HG03064 (cell line): ENCODE results near the gene PAX2.

Experiments
- ATAC-seq: cut with Tn5 transposase; IDR thresholded peaks from one replicate; pipeline ENCODE4 v1.9.1; 2021; ENCODE audit warnings: low read depth; ENCODE audit not compliant: unreplicated experiment

The PAX2 gene

GRCh38 chr10:100737355-100738054 lies 7.9 kb upstream of the PAX2 start:
- no peak for ATAC-seq

GRCh38 chr10:100738055-100738827 lies 7.1 kb upstream of the PAX2 start:
- no peak for ATAC-seq

GRCh38 chr10:100739517-100740368 lies 5.6 kb upstream of the PAX2 start:
- no peak for ATAC-seq

GRCh38 chr10:100740476-100741377 lies 4.7 kb upstream of the PAX2 start:
- ATAC-seq = no peak

GRCh38 chr10:100741378-100742075 lies 3.9 kb upstream of the PAX2 start:
- ATAC-seq = no peak

GRCh38 chr10:100742076-100742771 lies 3.2 kb upstream of the PAX2 start:
- ATAC-seq = no peak

GRCh38 chr10:100742936-100743335 lies 2.4 kb upstream of the PAX2 start:
- ATAC-seq = no peak

GRCh38 chr10:100743626-100744135 lies 1.7 kb upstream of the PAX2 start:
- ATAC-seq = no peak

- ATAC-seq = no peak
Observed at GRCh38 chr10:100744136-100744986, 1.0 kb upstream of the PAX2 start.

- ATAC-seq = no peak
Observed at GRCh38 chr10:100745882-100746783, 751 bp downstream of the PAX2 start.

GRCh38 chr10:100746784-100747455 lies 1.5 kb downstream of the PAX2 start:
- ATAC-seq = no peak

- no peak for ATAC-seq
Observed at GRCh38 chr10:100747456-100748230, 2.3 kb downstream of the PAX2 start.

GRCh38 chr10:100748231-100749058 lies 3.1 kb downstream of the PAX2 start:
- ATAC-seq = no peak

GRCh38 chr10:100749059-100749308 lies 3.6 kb downstream of the PAX2 start:
- ATAC-seq = no peak
